Breast epithelium (tissue), 4 donors: ENCODE measurements around the gene EPHA2. TPM values are rescaled to one million over a fixed set of nuclear protein-coding genes. Genes with fewer than 3 reads are reported as not detected.
A peak's percentile ranks its signal among the peaks of the same experiment; 100 is the strongest.

Experiments used
- DNase-seq, 2 donors: peaks; one replicate each; pipeline ENCODE4 v3.0.0-alpha.2; 2019; ENCODE audit warnings: low spot score in 2 of 2
- H3K27ac ChIP-seq, 2 donors: fragments of 200-600 bp; sonication (generic) in 1 of 2; one replicate each; pipeline ENCODE4 v1.5.1; 2016 to 2019; ENCODE audit warnings: mild to moderate bottlenecking in 1 of 2
- H3K27me3 ChIP-seq, 2 donors: fragments of 200-600 bp; sonication (generic) in 1 of 2; one replicate each; pipeline versions ENCODE4 v1.5.1 to v1.6.0; 2017 to 2019; ENCODE audit warnings: control low read depth in 1 of 2, mild to moderate bottlenecking in 1 of 2
- H3K36me3 ChIP-seq: fragments of 200-600 bp; one replicate; pipeline ENCODE4 v1.5.1; 2019
- H3K4me1 ChIP-seq, 2 donors: fragments of 200-600 bp; sonication (generic); one replicate each; pipeline ENCODE4 v1.5.1; 2016 to 2019; ENCODE audit warnings: control low read depth in 1 of 2
- H3K4me3 ChIP-seq, 3 donors: fragments of 200-600 bp; sonication (generic); 1 replicate in 2 of 3; 2 replicates in 1 of 3; pipeline ENCODE4 v1.5.1; 2016 to 2019; ENCODE audit warnings: mild to moderate bottlenecking in 3 of 3, moderate library complexity in 2 of 3
- H3K9me3 ChIP-seq, 2 donors: fragments of 200-600 bp; sonication (generic) in 1 of 2; one replicate each; pipeline ENCODE4 v1.5.1; 2016 to 2019; ENCODE audit warnings: control low read depth in 1 of 2
- POLR2A ChIP-seq: fragments of 450-650 bp; IDR thresholded peaks from one replicate; pipeline ENCODE4 v1.6.1; 2016; ENCODE audit warnings: antibody characterized with exemption, mild to moderate bottlenecking, moderate library complexity
- POLR2AphosphoS5 ChIP-seq, 3 donors: sonication (generic); formaldehyde crosslinking; IDR thresholded peaks; one replicate each; pipeline ENCODE4 v1.6.1; 2017; ENCODE audit warnings: antibody characterized with exemption in 3 of 3
- intact Hi-C: fragments of 100-400 bp; cut with DNase I; formaldehyde crosslinking; loops from one replicate; pipeline ENCODE4 v1.15.1; 2023; ENCODE audit warnings: low total_unique reads
- total RNA-seq, 3 donors: library from RNA; depleted of rRNA; stranded (reverse); fragments of >200 nt; gene quantifications; one replicate each; pipeline ENCODE4 v1.1.0, GENCODE V29; 2016
- TF ChIP-seq, protein P1 (sequence below), 3 donors: fragments of 450-650 bp; IDR thresholded peaks; one replicate each; pipeline ENCODE4 v1.5.1; 2016 to 2017; ENCODE audit warnings: antibody characterized with exemption in 3 of 3, mild to moderate bottlenecking in 3 of 3, moderate library complexity in 3 of 3

The EPHA2 gene
- total RNA-seq, 3 donors from 2014 or later, result 5.8 to 18.4 (median 16.7) TPM

DNA sequence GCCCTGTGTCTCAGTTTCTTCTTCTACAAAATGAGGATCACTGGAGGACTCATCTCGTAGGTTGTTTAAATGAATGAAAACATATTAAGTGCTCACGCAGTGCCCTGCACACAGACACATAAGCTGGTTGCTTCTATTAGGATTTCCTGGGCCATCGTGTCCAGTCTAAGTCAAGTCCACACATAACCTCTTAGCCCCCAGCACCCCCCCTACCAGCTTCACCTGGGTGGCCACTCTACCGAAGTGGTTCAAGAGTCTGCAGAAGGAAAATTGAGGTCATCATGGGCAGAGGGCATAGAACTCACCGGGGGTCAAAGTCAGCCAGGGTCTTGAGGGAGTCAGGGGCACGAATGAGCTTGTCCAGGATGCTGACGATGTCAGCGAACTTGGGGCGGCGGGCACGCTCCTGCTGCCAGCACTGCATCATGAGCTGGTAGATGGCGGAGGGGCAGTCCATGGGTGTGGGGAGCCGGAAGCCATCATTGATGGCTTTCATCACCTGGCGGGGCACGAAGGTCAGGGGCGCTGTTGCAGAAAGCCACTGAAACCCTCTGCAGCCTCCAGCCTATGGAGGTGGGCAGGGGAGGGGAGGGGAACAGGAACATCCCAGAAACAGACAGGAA is 25.8 kb downstream of the EPHA2 start:
- Histone ChIP-seq H3K9me3 (no peaks in the 10 kb centered on the region), H3K36me3 (no peaks in the 10 kb centered on the region), H3K4me3 (no peak overlapping the region), H3K4me1 (no peaks in the 10 kb centered on the region), H3K27me3 (no peaks in the 10 kb centered on the region), H3K27ac (peak overlapping the region in 1 of 2 donors; percentile 82)
- no peak for DNase-seq
- intact Hi-C loops, result no loop called here
- TF ChIP-seq POLR2A (no peak), POLR2AphosphoS5 (IDR thresholded peaks at IDR 0.05) (no peak)
- TF ChIP-seq, protein P1, sequence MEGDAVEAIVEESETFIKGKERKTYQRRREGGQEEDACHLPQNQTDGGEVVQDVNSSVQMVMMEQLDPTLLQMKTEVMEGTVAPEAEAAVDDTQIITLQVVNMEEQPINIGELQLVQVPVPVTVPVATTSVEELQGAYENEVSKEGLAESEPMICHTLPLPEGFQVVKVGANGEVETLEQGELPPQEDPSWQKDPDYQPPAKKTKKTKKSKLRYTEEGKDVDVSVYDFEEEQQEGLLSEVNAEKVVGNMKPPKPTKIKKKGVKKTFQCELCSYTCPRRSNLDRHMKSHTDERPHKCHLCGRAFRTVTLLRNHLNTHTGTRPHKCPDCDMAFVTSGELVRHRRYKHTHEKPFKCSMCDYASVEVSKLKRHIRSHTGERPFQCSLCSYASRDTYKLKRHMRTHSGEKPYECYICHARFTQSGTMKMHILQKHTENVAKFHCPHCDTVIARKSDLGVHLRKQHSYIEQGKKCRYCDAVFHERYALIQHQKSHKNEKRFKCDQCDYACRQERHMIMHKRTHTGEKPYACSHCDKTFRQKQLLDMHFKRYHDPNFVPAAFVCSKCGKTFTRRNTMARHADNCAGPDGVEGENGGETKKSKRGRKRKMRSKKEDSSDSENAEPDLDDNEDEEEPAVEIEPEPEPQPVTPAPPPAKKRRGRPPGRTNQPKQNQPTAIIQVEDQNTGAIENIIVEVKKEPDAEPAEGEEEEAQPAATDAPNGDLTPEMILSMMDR (IDR thresholded peaks at IDR 0.05), result no peak

- no peaks in the 10 kb centered on the region for H3K9me3 ChIP-seq
- DNase-seq, result no peak
- no peaks in the 10 kb centered on the region for H3K27me3 ChIP-seq
- H3K27ac ChIP-seq, result peak overlapping the region in 1 of 2 donors; percentile 82
- H3K4me3 ChIP-seq, result no peak overlapping the region
- no peaks in the 10 kb centered on the region for H3K4me1 ChIP-seq
- TF ChIP-seq POLR2A, result no peak
- H3K36me3 ChIP-seq, result no peaks in the 10 kb centered on the region
- intact Hi-C loops, result no loop called here
Measured at GRCh38 chr1:16129316-16129715, 26.6 kb downstream of the EPHA2 start.

DNA sequence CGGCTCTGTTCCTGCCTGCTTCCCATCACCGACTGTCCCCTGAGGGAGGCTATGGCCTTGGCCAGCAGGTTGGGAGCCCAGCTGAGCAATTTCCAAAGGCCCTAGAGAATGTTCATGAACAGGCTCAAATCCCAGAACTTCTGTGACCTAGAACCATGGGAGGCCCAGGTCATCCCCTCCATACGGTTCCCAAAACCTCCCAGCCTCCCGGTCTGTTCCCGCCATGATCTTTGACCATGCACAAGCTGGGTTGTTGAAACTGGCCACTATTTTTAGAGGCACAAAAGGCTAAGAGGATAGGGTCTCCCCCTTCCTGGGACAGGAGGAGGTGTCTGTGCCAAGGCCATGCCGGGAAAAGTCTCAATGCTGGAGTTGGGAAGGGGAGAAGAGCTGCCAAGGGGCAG is 27.5 kb downstream of the EPHA2 start:
- Histone ChIP-seq H3K9me3 (no peaks in the 10 kb centered on the region), H3K27me3 (no peaks in the 10 kb centered on the region), H3K4me1 (no peaks in the 10 kb centered on the region), H3K4me3 (no peak overlapping the region), H3K27ac (peak overlapping the region in 1 of 2 donors; percentile 82), H3K36me3 (no peaks in the 10 kb centered on the region)
- peak in 1 of 3 donors; percentile 11 for TF ChIP-seq POLR2AphosphoS5 (IDR thresholded peaks at IDR 0.05)
- TF ChIP-seq, protein P1 (IDR thresholded peaks at IDR 0.05), result no peak
- DNase-seq, result no peak
- intact Hi-C loops, result no loop called here

DNA sequence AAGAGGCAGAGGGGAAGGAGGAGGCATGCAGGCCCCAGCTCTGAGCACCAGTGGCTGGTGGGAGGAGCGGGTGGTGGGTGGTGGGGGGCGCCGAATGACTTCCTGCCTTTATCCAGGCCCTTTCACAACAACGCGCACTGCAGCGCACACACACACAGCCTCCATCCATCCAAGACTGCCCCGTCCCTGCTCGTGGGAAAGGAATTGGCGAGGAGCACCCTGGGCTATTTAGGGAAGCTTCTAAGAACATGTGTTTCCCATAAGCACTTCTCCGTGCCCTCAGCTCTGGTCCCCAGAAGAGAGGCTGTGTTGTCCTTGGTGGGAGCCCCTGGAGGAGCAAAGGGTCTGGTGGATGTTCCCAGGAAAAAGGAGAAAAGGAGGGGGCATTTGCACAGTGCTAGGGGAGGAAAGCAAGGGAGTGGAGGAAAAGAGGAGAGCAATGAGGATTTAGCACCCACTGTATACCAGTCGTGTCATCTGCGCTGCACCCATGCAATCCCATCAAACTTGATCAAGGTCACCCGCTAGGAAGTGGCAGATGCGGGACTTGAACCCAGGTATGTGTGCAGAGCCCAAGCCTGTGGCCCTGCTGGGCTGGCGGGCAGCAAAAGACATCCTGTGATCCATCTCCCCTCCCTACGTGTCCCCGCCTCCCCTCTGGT is 28.1 kb downstream of the EPHA2 start:
- H3K27ac ChIP-seq, result peak overlapping the region in 1 of 2 donors; percentile 82
- H3K9me3 ChIP-seq, result no peaks in the 10 kb centered on the region
- no peaks in the 10 kb centered on the region for H3K36me3 ChIP-seq
- H3K4me3 ChIP-seq, result no peak overlapping the region
- H3K4me1 ChIP-seq, result no peaks in the 10 kb centered on the region
- intact Hi-C loops, result no loop called here
- DNase-seq, result no peak
- no peaks in the 10 kb centered on the region for H3K27me3 ChIP-seq
- TF ChIP-seq POLR2AphosphoS5 (IDR thresholded peaks at IDR 0.05) (no peak), POLR2A (no peak)
- TF ChIP-seq, protein P1 (IDR thresholded peaks at IDR 0.05), result no peak

GRCh38 chr1:16126743-16127515 is 28.9 kb downstream of the EPHA2 start:
- intact Hi-C loops, result no loop called here
- Histone ChIP-seq H3K4me3 (no peak overlapping the region), H3K27ac (peak overlapping the region in 1 of 2 donors; percentile 82), H3K27me3 (no peaks in the 10 kb centered on the region), H3K9me3 (no peaks in the 10 kb centered on the region), H3K4me1 (no peaks in the 10 kb centered on the region), H3K36me3 (no peaks in the 10 kb centered on the region)
- no peak for TF ChIP-seq POLR2AphosphoS5 (IDR thresholded peaks at IDR 0.05)
- TF ChIP-seq POLR2A, result no peak
- TF ChIP-seq, protein P1 (IDR thresholded peaks at IDR 0.05), result no peak
- no peak for DNase-seq
